Gastroesophageal sphincter (tissue), 3 donors: ENCODE data around the gene HEATR5B.

Experiments used
- CTCF ChIP-seq, 4 experiments: fragments of 200-600 bp in 2 of 4; fragments of 450-650 bp in 2 of 4; sonication (generic) in 1 of 4; IDR thresholded peaks; one replicate each; pipeline ENCODE4 v1.5.1; 2017 to 2019; ENCODE audit warnings: antibody characterized with exemption in 4 of 4, mild to moderate bottlenecking in 2 of 4, moderate library complexity in 2 of 4
- EP300 ChIP-seq: sonication (generic); formaldehyde crosslinking; IDR thresholded peaks from one replicate; pipeline ENCODE4 v1.6.1; 2017; ENCODE audit warnings: antibody characterized with exemption, mild to moderate bottlenecking
- POLR2A ChIP-seq, 2 donors: fragments of 450-650 bp; IDR thresholded peaks; one replicate each; pipeline ENCODE4 v1.6.1; 2017; ENCODE audit warnings: antibody characterized with exemption in 2 of 2, mild to moderate bottlenecking in 2 of 2, moderate library complexity in 1 of 2

- TF ChIP-seq CTCF (IDR thresholded peaks at IDR 0.05) (no peak), EP300 (no peak), POLR2A (IDR thresholded peaks at IDR 0.05) (no peak)
These were observed 58.1 kb downstream of the HEATR5B start for GRCh38 chr2:37026050-37026449.
